GM12875 (cell line): ENCODE results near the gene SPNS2.
A peak's percentile ranks its signal among the peaks of the same experiment; 100 is the strongest.

Experiments
- H3K4me3 ChIP-seq: one replicate; pipeline ENCODE4 v1.5.1; 2011; ENCODE audit warnings: low read depth, low read length, control low read depth
- CTCF ChIP-seq: IDR thresholded peaks from 2 replicates; pipeline ENCODE4 v1.5.1; 2011; ENCODE audit warnings: low read depth, mild to moderate bottlenecking, control low read depth, inconsistent platforms, low read length, moderate library complexity, borderline replicate concordance; ENCODE audit not compliant: insufficient read depth

Gene SPNS2

DNA sequence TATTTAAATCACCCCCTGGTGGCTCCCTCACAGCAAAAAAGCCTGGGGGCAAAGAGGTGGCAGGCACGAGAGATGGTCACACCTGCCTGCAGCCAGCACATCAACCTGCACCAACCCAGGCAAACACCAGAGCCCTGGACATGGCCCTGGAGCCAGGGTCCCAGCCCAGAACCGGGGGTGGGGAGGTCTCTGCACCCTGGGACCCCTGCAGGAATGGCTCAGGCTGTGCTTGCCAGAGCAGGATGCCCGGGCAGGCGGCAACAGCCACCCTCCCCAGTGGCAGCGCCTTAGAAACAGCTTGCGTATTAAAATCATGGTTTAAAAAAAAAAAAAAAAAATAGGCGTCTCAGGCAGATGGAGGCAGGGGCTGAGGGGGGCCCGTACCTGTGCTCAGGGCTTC is 40.3 kb downstream of the SPNS2 start:
- H3K4me3 ChIP-seq, result no peak overlapping the region
- no peak for TF ChIP-seq CTCF

DNA sequence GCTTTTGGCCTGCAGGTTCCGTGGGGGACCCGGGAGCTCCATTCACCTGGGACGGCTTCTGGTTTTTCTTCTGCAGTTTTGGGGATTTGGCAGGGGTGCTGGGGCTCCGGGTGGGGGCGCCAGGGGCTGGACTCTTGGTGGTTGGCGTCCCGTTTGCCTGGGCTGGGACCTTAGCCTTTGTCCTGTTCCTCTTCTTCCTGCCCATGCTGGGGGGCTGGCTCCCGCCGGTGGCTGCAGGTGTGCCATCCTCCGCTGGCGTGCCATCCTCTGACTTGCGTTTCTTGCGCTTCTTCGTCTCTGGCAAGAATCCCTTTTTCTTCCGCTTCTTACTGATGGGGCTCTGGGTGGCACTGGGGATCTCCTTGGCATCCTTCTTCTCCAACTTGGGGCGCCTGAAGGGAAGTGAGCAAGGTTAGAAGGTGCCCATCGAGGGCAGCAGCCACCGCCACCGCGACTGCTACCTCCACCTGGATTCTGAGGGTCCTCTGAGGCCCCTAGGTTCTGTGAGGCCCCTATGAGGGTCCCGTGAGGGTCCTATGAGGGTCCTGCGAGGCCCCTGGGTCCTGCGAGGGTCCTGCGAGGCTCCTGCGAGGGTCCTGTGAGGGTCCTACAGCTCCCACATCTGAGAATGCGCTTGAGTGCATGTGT is 41.0 kb downstream of the SPNS2 start:
- no peak overlapping the region for H3K4me3 ChIP-seq
- no peak for TF ChIP-seq CTCF

DNA sequence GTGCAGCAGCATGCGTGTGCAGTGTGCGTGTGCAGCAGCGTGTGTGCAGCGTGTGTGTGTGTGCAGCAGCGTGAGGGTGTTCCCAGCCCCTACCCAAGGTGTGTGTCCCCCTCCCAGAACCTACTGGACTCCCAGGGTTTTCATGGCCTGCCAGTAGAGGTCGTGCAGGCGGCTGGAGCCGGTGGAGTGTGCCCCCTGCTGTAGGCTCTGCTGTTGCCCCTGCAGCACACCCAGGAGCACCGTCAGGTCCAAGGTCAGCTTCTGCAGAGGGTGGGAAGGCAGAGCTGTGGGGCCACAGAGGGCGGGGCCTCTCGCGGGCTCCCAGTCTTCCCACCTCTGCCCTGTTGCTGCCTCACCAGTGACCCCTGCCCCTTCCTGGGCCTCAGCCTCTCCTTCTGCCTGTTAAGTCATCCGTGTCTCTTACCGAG is 41.6 kb downstream of the SPNS2 start:
- peak; percentile 30; the same call in 1 of the 2 replicates for TF ChIP-seq CTCF
- H3K4me3 ChIP-seq, result no peak overlapping the region

DNA sequence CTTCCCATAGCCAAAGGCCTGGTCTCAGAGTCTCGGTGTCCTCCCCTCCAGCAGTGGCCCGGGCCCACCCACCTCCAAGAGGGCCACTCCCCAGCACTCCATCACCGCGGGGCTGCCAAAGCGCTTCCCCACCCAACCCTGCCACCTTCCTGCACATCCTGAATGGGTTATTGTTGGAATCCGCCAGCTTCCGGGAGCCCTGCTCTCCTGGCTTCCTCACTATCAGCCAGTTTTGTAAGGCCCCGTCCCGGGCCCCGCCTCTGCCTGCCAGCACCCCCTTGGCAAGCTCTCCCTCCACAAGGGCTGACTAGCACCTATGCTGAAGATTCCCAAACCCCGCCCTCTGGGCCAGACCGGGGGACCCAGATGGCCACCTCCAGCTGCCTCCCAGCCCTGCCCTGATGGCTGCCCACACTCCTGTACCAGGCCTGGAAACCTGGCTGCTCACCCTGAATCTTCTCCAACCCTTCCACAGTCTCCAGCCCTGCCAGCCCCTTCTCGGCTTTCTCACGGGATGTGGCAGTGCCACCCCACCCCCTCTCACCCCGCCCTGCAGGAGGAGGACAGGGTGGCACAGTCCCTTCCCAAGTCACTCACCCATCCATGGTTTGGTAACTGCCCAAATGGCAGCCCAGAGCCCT is 42.1 kb downstream of the SPNS2 start:
- TF ChIP-seq CTCF, result no peak
- no peak overlapping the region for H3K4me3 ChIP-seq

DNA sequence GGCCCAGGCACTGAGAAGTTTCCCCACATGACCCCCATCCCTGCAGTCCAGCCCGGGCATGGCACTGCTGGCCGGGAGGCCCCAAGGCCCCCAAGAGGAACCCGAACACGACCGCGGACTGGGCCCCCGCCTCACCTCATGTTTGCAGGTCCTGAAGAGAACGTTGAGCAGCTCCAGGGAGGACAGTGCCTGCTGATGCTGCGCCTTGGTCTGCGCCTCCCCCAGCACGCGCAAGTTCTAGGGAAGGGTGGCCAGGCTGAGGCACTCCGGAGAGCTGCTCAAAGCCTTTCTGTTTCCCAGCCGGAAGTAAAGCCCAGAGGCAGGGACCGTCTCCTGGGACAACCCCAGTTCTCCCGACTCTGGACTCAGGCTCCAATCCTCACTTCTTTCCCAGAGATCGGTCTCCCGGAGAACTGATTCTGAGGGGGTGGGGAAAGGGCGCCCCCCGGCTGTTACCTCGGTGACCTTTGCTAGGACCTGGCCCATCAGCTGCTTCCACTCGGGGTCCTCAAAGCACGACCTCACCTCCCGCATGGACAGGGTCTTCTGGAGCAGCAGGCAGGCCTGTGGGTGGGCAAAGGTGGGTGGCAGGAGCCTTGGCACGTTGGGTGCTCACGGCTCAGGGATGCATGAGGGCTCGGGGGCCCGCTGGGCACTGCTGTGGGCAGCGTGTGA is 42.8 kb downstream of the SPNS2 start:
- TF ChIP-seq CTCF, result no peak
- H3K4me3 ChIP-seq, result no peak overlapping the region

GRCh38 chr17:4542003-4542725 is 43.5 kb downstream of the SPNS2 start:
- no peak overlapping the region for H3K4me3 ChIP-seq
- no peak for TF ChIP-seq CTCF

- no peak overlapping the region for H3K4me3 ChIP-seq
- no peak for TF ChIP-seq CTCF
These were observed 44.1 kb downstream of the SPNS2 start for GRCh38 chr17:4542726-4543191.
